Activated gamma-delta T cell treated with anti-CD3 and anti-CD28 coated beads, Interleukin-2, amount 50 U/mL, for 16 hours (primary cell): ENCODE data around the gene HGS.

ENCODE experiments used
- DNase-seq: peaks from one replicate; pipeline ENCODE4 v3.0.0-alpha.2; 2020; ENCODE audit warnings: low read depth

HGS gene

GRCh38 chr17:81686614-81687013 lies 2.8 kb downstream of the HGS start:
- no peak for DNase-seq

GRCh38 chr17:81687770-81688541 lies 4.1 kb downstream of the HGS start:
- no peak for DNase-seq

GRCh38 chr17:81688616-81689015 lies 4.8 kb downstream of the HGS start:
- DNase-seq = no peak

- DNase-seq = no peak
Observed at GRCh38 chr17:81690066-81690465, 6.3 kb downstream of the HGS start.

- DNase-seq = no peak
Observed at GRCh38 chr17:81690549-81690948, 6.7 kb downstream of the HGS start.

- no peak for DNase-seq
Observed at GRCh38 chr17:81691196-81691595, 7.4 kb downstream of the HGS start.

- DNase-seq = no peak
Observed at GRCh38 chr17:81691608-81692007, 7.8 kb downstream of the HGS start.

GRCh38 chr17:81693509-81694210 lies 9.8 kb downstream of the HGS start:
- DNase-seq = no peak

- DNase-seq = no peak
Observed at GRCh38 chr17:81694810-81695209, 11.0 kb downstream of the HGS start.

- DNase-seq = no peak
Observed at GRCh38 chr17:81695211-81695610, 11.4 kb downstream of the HGS start.

- DNase-seq = no peak
Observed at GRCh38 chr17:81695801-81696200, 12.0 kb downstream of the HGS start.

GRCh38 chr17:81696218-81696941 lies 12.6 kb downstream of the HGS start:
- DNase-seq = no peak

GRCh38 chr17:81697261-81698044 lies 13.6 kb downstream of the HGS start:
- DNase-seq = no peak

- no peak for DNase-seq
Observed at GRCh38 chr17:81700353-81701287, 16.8 kb downstream of the HGS start.

GRCh38 chr17:81701288-81702071 lies 17.7 kb downstream of the HGS start:
- DNase-seq = no peak

GRCh38 chr17:81702934-81703746 lies 19.3 kb downstream of the HGS start, which contains the start of gene MRPL12:
MRPL12 (plus strand) TSS chr17:81703367; CDS start chr17:81703502, 135 bp downstream.
- DNase-seq = peak; percentile 86

- no peak for DNase-seq
Observed at GRCh38 chr17:81703747-81704654, 20.2 kb downstream of the HGS start.
